LNCAP (cell line): Measurements from ENCODE around the gene ANO6.

Experiments
- TF ChIP-seq, protein P1 (sequence below): fragments of 450-650 bp; IDR thresholded peaks from 2 replicates; pipeline ENCODE4 v1.5.1; 2017; ENCODE audit warnings: mild to moderate bottlenecking

ANO6 gene, protein sequence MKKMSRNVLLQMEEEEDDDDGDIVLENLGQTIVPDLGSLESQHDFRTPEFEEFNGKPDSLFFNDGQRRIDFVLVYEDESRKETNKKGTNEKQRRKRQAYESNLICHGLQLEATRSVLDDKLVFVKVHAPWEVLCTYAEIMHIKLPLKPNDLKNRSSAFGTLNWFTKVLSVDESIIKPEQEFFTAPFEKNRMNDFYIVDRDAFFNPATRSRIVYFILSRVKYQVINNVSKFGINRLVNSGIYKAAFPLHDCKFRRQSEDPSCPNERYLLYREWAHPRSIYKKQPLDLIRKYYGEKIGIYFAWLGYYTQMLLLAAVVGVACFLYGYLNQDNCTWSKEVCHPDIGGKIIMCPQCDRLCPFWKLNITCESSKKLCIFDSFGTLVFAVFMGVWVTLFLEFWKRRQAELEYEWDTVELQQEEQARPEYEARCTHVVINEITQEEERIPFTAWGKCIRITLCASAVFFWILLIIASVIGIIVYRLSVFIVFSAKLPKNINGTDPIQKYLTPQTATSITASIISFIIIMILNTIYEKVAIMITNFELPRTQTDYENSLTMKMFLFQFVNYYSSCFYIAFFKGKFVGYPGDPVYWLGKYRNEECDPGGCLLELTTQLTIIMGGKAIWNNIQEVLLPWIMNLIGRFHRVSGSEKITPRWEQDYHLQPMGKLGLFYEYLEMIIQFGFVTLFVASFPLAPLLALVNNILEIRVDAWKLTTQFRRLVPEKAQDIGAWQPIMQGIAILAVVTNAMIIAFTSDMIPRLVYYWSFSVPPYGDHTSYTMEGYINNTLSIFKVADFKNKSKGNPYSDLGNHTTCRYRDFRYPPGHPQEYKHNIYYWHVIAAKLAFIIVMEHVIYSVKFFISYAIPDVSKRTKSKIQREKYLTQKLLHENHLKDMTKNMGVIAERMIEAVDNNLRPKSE

DNA sequence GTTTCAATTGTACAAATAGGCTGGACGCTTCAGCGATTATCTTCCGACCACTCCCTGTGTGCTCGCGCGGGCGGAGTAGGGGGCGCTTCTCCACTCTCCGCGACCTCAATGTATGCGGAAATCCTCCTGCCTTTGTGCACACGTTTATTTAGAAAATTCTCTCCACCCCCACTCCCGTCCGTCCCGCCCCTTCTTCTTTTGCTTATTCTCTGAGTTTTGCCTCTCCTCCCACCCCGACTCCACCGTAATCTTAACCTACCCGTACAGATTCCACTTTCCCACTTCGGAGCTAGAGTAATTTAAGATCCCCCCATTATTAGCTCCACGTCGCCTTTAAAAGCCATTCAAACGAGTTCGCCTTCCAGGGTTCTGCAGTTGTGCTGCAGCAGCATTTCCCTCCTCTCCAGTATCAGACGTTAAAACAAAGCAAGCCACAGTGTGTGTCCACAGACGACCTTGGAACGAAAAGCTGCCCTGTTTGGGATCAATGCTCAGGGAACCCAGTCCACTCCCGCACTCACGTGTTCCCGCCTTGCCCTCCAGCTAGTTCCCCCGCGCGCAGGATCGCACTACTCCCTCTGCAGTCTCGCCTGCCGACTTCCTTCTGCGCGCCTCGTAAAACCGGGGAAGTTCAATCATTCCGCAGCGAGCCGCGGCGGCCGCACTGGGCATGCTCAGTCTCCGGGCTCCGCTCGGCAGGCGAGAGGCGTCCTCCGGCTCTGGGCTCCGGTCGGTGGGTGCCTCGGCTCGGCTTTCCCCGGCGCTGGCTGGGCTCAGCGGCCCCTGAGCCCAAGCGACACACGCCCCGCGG, at the start of gene ANO6:
TSS of gene ANO6 (plus strand) at position 677 of the 811 bp plus-strand sequence. CDS start 227 bp downstream, outside the sequence.
- TF ChIP-seq, protein P1, sequence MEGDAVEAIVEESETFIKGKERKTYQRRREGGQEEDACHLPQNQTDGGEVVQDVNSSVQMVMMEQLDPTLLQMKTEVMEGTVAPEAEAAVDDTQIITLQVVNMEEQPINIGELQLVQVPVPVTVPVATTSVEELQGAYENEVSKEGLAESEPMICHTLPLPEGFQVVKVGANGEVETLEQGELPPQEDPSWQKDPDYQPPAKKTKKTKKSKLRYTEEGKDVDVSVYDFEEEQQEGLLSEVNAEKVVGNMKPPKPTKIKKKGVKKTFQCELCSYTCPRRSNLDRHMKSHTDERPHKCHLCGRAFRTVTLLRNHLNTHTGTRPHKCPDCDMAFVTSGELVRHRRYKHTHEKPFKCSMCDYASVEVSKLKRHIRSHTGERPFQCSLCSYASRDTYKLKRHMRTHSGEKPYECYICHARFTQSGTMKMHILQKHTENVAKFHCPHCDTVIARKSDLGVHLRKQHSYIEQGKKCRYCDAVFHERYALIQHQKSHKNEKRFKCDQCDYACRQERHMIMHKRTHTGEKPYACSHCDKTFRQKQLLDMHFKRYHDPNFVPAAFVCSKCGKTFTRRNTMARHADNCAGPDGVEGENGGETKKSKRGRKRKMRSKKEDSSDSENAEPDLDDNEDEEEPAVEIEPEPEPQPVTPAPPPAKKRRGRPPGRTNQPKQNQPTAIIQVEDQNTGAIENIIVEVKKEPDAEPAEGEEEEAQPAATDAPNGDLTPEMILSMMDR, result peak; percentile 36; the same call in 1 of the 2 replicates

GRCh38 chr12:45168976-45169375, 46.9 kb upstream of the ANO6 start:
- TF ChIP-seq, protein P1, result no peak

- TF ChIP-seq, protein P1, result peak; percentile 93
Observed at GRCh38 chr12:45170456-45171042, 45.3 kb upstream of the ANO6 start.

DNA sequence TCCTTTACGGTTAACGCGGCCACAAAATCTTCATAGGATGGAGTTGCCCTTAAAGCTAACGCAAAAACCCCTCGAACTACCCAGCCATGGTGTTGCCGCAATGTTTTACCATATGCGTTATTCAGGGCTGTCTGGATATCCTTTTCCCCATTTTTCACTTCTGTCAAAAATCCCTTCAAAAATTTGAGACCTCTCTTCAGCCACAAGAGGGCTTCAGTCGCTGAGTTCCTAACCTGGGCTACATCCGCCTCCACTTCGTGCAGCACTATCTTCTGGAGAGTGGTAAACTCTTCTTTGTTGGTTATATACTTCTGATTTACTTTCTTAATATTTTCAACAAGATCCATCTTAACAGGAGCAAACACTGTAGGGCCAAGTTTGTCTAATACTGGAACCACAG, 42.6 kb upstream of the ANO6 start:
- TF ChIP-seq, protein P1, result peak; percentile 43; the same call in 1 of the 2 replicates

DNA sequence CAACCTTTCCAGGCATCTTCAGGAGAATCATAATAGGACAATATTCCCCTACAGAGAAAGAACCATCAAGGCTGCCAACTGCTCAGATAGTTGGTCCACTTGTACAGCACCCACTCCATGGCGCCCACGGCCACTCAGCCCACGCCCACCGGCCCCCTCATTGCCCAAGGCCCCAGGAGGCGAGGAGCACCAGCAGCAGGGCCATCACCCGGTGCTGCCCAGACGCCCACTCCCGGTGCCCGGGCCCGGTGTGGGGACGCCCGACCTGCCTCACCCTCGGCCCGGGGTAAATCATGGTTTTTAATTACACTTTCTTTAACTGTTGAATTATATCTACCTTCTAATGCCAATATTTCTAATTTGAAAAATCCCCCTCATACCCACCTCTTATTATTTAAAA, 41.3 kb upstream of the ANO6 start:
- TF ChIP-seq, protein P1, result no peak

- TF ChIP-seq, protein P1, result no peak
Observed at GRCh38 chr12:45178771-45179170, 37.1 kb upstream of the ANO6 start.

DNA sequence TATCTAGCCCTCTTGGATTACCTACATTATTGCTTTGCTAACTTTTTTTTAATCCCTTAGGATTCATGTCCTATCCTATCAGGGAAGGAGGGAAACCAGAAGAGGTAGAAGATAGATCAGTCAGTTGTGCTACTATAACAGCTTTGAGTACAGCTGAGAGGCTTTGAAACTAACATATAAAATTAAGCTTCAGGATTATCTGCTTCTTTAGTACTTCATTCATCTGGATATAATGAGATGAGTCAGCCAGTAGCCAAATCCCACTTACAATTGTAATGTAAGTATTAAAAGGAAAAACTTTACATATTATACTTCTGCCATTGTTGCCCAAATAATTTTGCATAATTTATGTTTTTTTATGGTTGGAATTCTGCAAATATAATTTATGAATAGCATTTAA, 33.4 kb upstream of the ANO6 start:
- TF ChIP-seq, protein P1, result no peak
